ENCODE measurements around the gene WDR33.

Gene WDR33

DNA sequence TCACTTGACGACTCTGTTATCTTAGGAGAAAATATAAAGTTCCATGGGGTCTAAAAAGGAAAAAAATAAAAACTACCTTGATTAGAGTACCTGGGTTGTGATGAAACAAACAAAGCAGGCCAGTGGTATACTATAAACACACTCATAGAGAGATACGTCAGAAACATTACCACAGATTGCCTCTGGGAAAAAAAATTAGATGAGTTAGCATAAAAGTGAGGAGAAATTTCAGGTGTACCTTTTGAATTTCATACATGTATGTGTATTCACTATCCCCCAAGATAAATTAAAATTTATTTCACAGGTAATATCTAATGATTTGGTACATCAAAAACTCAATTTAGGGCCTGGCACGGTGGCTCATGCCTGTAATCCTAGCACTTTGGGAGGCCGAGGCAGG, 18.2 kb downstream of the WDR33 start:
- H3K27ac ChIP-seq = no peak overlapping the region
- no peak overlapping the region for H3K4me3 ChIP-seq
- H3K4me1 ChIP-seq = peaks cover 0 to 59% (median 19%) of the 10 kb centered on the region in 4 donors
- no peaks in the 10 kb centered on the region for H3K36me3 ChIP-seq
- intact Hi-C loops (cut with DNase I; ENCODE audit: low total_unique reads) = no loop called here
- DNase-seq = no peak
- H3K27me3 ChIP-seq = no peaks in the 10 kb centered on the region
- TF ChIP-seq, protein P1, sequence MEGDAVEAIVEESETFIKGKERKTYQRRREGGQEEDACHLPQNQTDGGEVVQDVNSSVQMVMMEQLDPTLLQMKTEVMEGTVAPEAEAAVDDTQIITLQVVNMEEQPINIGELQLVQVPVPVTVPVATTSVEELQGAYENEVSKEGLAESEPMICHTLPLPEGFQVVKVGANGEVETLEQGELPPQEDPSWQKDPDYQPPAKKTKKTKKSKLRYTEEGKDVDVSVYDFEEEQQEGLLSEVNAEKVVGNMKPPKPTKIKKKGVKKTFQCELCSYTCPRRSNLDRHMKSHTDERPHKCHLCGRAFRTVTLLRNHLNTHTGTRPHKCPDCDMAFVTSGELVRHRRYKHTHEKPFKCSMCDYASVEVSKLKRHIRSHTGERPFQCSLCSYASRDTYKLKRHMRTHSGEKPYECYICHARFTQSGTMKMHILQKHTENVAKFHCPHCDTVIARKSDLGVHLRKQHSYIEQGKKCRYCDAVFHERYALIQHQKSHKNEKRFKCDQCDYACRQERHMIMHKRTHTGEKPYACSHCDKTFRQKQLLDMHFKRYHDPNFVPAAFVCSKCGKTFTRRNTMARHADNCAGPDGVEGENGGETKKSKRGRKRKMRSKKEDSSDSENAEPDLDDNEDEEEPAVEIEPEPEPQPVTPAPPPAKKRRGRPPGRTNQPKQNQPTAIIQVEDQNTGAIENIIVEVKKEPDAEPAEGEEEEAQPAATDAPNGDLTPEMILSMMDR (IDR thresholded peaks at IDR 0.05) = no peak
- H3K9me3 ChIP-seq = no peaks in the 10 kb centered on the region

DNA sequence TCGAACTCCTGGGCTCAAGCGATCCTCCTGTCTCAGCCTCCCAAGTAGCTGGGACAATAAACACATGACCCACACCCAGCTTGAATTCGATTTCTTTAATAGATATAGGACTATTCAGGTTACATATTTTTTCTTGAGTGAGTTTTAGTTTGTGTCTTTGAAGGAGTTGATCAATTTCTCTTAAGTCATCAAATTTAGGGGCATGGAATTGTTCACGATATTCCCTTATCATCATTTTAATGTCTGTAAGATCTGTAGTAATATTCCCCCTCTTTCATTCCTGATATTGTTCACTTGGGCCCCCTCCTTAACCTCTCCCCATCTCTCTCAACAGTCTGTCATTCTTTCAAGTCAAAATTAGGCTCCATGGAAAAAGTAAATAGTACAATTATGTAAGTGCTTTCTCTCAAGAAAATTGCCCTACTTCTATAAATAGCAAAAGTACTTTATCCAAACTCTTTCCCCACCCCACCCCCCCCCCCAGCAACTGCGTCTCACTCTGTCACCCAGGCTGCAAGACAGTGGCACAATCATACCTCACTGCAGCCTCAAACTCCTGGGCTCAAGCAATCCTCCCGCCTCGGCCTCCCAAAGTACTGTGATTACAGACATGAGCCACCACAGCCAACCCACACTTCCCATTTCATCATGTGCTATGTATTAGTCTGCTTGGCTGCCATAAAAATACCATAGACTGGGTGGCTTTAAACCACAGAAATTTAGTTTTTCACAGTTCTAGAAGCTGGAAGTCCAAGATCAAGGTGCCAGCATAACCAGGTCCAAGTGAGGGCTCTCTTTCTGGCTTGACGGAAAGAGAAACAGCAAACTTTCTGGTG, 20.1 kb downstream of the WDR33 start:
- intact Hi-C loops (cut with DNase I; ENCODE audit: low total_unique reads) = no loop called here
- Histone ChIP-seq H3K36me3 (no peaks in the 10 kb centered on the region), H3K4me1 (peaks cover 0 to 50% (median 17%) of the 10 kb centered on the region in 4 donors), H3K9me3 (no peaks in the 10 kb centered on the region), H3K4me3 (no peak overlapping the region), H3K27ac (no peak overlapping the region), H3K27me3 (no peaks in the 10 kb centered on the region)
- TF ChIP-seq, protein P1 (IDR thresholded peaks at IDR 0.05) = no peak
- DNase-seq = no peak

DNA sequence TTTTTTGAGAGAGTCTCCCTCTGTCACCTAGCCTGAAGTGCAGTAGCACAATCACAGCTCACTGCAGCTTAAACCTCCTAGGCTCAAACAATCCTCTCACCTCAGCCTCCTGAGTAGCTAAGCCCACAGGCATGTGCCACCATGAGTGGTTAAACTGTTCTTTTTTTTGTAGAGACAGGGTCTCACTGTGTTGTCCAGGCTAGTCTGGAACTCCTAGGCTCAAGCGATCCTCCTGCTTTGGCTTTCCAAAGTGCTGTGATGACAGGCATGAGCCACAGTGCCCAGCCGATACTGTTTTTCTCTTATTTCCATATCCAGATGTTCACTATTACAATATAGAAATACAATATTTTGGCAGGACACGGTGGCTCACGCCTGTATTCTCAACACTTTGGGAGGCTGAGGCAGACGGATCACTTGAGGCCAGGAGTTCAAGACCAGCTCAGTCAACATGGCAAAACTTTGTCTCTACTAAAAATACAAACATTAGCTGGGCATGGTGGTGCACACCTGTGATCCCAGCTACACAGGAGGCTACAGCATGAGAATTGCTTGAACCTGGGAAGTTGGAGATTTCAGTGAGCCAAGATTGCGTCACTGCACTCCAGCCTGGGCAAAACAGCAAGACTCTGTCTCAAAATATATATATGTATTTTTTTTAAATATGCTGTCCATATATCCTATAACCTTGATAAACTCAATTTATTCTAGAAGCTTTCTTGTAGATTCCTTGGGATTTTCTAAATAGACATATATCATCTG, 24.7 kb downstream of the WDR33 start:
- Histone ChIP-seq H3K9me3 (no peaks in the 10 kb centered on the region), H3K27ac (no peak overlapping the region), H3K4me1 (peaks cover 0 to 29% (median 9%) of the 10 kb centered on the region in 4 donors), H3K4me3 (no peak overlapping the region), H3K27me3 (no peaks in the 10 kb centered on the region), H3K36me3 (no peaks in the 10 kb centered on the region)
- intact Hi-C loops (cut with DNase I; ENCODE audit: low total_unique reads) = no loop called here
- DNase-seq = no peak
- TF ChIP-seq, protein P1 (IDR thresholded peaks at IDR 0.05) = no peak

DNA sequence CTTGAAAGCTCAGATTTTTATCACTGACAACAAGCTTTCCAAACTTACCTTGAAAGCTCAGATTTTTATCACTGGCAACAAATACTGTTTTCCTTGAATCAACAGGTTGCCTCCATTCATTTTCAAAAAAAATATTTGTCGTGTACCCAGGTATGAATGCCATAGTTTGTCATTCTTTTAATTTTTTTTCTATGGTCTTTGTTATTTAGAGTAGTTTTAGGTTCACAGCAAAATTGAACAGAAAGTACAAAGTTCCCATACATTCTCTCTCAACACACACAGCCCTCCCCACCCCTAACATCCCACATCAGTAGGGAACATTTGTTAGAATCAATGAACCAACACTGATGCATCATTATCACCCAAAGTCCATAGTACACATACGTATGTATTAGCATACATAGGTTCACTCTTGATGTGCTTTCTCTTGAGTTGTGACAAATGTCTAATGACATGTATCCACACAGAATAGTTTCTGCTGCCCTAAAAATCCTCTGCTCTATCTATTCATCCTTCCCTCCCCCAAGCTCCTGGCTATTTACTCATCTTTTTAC, 25.9 kb downstream of the WDR33 start:
- intact Hi-C loops (cut with DNase I; ENCODE audit: low total_unique reads) = no loop called here
- Histone ChIP-seq H3K9me3 (no peaks in the 10 kb centered on the region), H3K36me3 (no peaks in the 10 kb centered on the region), H3K27me3 (no peaks in the 10 kb centered on the region), H3K27ac (no peak overlapping the region), H3K4me1 (peaks cover 0 to 17% (median 0%) of the 10 kb centered on the region in 4 donors), H3K4me3 (no peak overlapping the region)
- no peak for DNase-seq
- TF ChIP-seq, protein P1 (IDR thresholded peaks at IDR 0.05) = no peak

DNA sequence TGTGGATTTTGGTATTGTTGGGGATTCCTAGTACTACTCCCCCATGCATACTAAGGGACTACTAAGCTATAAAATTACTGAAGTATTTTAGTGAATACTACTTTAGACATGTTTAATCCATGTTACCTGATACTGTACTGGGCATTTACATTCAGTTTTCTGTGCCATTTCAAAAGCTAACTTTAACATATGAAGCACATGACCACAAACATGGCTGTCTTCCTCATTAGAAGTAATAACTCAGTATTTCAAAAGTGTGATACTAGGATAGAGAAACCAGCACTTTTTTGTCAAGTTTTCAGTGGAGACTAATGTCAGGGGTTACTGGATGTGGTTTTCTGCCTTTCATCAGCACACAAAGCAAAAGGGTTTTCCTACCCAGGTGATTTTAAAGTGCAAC, 27.9 kb downstream of the WDR33 start:
- TF ChIP-seq, protein P1 (IDR thresholded peaks at IDR 0.05) = no peak
- intact Hi-C loops (cut with DNase I; ENCODE audit: low total_unique reads) = no loop called here

More for the DNA sequence above, 27.9 kb downstream of the WDR33 start:
- no peaks in the 10 kb centered on the region for H3K9me3 ChIP-seq
- H3K4me1 ChIP-seq = peaks cover 0 to 13% (median 1%) of the 10 kb centered on the region in 4 donors
- H3K36me3 ChIP-seq = no peaks in the 10 kb centered on the region
- DNase-seq = no peak
- H3K27ac ChIP-seq = no peak overlapping the region
- no peaks in the 10 kb centered on the region for H3K27me3 ChIP-seq
- H3K4me3 ChIP-seq = no peak overlapping the region

Data from tibial artery (tissue), 4 donors.